Astrocyte of the cerebellum (primary cell): ENCODE results near the gene ABCF3.

ENCODE experiments used
- DNase-seq: peaks from one replicate; pipeline ENCODE4 v3.0.0-alpha.2; 2011; ENCODE audit warnings: low read depth
- H3K4me3 ChIP-seq: 2 replicates; pipeline ENCODE4 v1.5.1; 2011; ENCODE audit warnings: mild to moderate bottlenecking, low read depth, low read length, moderate library complexity
- CTCF ChIP-seq: IDR thresholded peaks from 2 replicates; pipeline ENCODE4 v1.5.1; 2012; ENCODE audit warnings: low read length, low read depth, moderate library complexity, mild to moderate bottlenecking; ENCODE audit errors: missing control alignments
- in situ Hi-C: cut with HindIII; loops from 2 replicates; pipeline ENCODE4 v1.10.0; 2017; ENCODE audit warnings: low sequenced_read_pairs

The ABCF3 gene

GRCh38 chr3:184173374-184173722, 12.7 kb upstream of the ABCF3 start:
- DNase-seq, result no peak
- in situ Hi-C loops, result no loop called here
- TF ChIP-seq CTCF, result no peak
- no peak overlapping the region for H3K4me3 ChIP-seq

GRCh38 chr3:184174284-184174645, 11.7 kb upstream of the ABCF3 start:
- no peak overlapping the region for H3K4me3 ChIP-seq
- in situ Hi-C loops, result no loop called here
- no peak for DNase-seq
- no peak for TF ChIP-seq CTCF

- DNase-seq, result peak; percentile 99
- H3K4me3 ChIP-seq, result peak within 1 kb of the TSS; percentile 98
- TF ChIP-seq CTCF, result no peak
- in situ Hi-C loops, result no loop called here
Measured at GRCh38 chr3:184174646-184175492, 11.1 kb upstream of the ABCF3 start, which contains the start of gene AP2M1. AP2M1 (plus strand) TSS chr3:184174855; CDS start chr3:184176994, 2,139 bp downstream.

GRCh38 chr3:184175506-184175905, 10.5 kb upstream of the ABCF3 start:
- in situ Hi-C loops, result no loop called here

GRCh38 chr3:184175981-184176376, 10.0 kb upstream of the ABCF3 start:
- H3K4me3 ChIP-seq, result peak overlapping the region; percentile 98
- in situ Hi-C loops, result no loop called here
- TF ChIP-seq CTCF, result no peak
- no peak for DNase-seq

More at GRCh38 chr3:184175506-184175905, 10.5 kb upstream of the ABCF3 start:
- peak overlapping the region; percentile 98 for H3K4me3 ChIP-seq
- no peak for TF ChIP-seq CTCF
- DNase-seq, result no peak

- H3K4me3 ChIP-seq, result peak overlapping the region; percentile 98
- in situ Hi-C loops, result no loop called here
- no peak for TF ChIP-seq CTCF
- DNase-seq, result peak; percentile 87
Measured at GRCh38 chr3:184176377-184177330, 9.3 kb upstream of the ABCF3 start.
